ENCODE measurements around the gene SACS.

The SACS gene

GRCh38 chr13:23367907-23368306 lies 65.6 kb downstream of the SACS start:
- DNase-seq (ENCODE audit: low read depth in 2 of 2): no peak

DNA sequence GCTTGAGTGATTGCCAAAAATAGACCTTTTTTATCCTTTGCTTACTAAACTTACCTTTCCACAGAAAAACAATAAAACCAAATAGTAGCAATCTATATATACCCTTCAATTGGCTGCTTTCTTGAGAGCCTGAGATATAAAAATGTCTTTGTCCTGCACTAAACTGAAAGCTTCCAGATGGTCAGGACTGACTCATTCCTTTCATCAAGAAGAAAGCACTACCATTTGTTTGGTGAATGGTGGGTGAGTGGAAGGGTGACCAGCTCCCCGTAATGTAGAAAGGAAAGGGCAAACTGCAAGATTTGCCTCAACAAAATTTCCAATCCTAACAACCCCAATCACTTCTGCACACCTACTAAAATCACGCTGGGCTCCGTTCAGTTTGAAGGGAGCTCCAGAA lies 67.8 kb downstream of the SACS start:
- DNase-seq (ENCODE audit: low read depth in 2 of 2): no peak

DNA sequence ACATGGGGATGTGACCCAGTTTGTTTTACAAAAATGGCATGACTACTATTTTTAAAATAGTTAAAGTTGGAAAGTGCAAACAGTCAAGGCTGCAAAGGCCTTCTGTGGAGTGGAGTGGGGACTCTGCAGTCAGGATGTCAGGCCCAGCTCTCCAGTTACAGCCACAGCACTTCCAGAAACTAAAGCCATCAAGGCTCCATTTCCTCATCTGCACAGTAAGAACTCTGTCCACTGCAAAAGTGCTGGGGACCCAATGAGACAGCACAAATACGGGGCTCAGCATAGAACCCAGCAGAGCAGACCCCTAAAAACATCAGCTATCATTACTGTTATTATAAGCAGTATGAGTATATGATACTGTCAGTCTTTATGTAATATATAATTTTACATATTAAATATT lies 73.6 kb downstream of the SACS start:
- no peak for DNase-seq (ENCODE audit: low read depth in 2 of 2)

- DNase-seq (ENCODE audit: low read depth in 2 of 2): no peak
These were observed 76.2 kb downstream of the SACS start for GRCh38 chr13:23357349-23357748.

- DNase-seq (ENCODE audit: low read depth in 2 of 2): no peak
These were observed 77.1 kb downstream of the SACS start for GRCh38 chr13:23356368-23356767.

DNA sequence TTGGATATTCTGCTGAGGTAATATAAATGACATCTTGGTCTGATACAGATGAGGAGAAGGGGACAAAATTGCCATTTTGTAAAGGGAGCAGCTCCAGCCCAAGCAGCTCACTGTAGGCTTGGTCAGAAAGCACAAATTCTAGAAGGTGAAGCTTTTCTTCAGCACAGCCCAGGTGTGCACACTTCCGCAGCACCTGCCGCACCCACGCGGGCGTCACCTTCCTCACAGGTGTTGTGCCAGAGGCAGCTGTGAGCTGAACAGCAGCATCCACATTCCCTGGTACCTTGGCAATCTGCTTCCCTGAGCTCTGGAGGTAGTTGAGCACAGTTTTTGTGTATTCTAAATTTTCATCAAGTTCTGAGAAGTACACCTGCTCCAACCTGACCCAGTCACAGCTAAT lies 79.0 kb downstream of the SACS start:
- DNase-seq (ENCODE audit: low read depth in 2 of 2): no peak

DNA sequence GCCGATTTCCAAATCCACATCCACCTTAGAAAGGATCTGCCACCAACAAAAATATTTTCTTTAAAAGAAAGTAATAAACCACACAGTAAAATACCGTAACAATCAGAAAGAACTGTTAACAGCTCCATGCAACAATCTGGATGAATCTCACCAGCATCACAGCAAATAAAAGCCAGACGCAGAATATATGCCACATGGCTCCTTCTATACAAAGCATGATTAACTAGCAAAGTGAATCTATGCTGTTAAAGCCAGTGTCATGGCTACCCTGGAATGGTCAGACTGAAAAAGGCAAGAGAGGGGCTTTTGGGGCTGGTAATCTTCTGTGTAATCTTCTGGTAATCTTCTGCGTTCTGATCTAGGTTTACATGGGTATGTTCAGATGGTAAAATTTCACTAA lies 81.3 kb downstream of the SACS start:
- no peak for DNase-seq (ENCODE audit: low read depth in 2 of 2)

DNA sequence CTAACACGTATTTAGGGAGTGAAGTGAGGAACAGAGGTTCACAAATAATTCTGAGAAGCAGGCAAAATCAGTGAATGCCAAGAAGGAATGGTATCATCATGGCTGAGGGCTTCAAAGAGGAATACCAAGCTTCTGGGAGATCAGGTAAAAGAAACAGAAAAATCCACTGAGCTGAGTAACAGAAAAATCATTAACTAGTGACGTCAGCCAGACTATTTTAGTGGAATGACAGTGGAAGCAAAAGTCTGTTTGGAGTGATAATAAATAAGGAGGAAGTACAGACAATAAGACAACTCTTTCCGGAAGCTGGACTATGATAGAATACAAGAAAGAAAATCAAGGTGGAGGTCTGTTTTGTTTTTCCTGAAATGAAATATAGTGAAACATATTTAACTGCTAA lies 83.5 kb downstream of the SACS start:
- no peak for DNase-seq (ENCODE audit: low read depth in 2 of 2)

GRCh38 chr13:23349161-23349897 lies 84.2 kb downstream of the SACS start:
- DNase-seq (ENCODE audit: low read depth in 2 of 2): no peak

DNA sequence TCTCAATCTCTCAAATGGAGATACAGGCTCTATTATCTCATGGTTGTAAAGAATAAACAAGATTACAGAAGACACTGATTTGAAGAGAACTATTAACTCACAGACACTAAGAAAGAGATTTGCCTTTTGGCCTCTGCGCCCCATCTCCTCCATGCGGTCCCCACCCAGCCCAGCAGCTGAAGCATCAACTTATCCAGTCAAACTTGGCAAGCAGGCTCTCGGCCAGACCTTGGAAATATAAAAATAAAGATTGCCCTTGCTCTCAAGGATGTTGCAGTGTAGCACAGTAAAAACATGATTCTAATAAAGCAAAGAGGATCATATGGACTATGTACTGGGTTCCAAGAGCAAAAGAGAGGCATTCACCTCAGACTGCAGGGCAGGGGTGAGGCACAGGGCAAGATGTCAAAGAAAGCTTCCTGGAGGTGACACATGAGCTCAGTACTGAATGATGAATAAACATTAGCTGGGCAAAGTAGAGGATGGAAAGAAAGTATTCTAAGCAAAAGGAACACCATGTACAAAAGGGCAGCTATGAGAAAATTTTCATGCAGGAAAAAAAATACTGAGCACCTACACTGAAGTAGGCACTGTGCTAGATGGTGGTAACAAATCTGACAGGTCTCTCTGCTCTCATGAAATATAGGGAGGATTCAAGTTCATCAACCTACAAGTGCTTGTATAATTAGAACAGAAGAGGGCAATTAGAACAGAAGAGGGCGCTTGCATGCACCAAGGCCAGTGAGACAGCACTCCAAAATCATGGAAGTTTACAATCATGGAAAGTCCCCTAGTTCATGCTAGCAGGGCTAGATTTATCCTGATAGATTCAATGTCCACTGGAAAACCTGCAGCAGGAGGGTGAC lies 85.0 kb downstream of the SACS start:
- DNase-seq (ENCODE audit: low read depth in 2 of 2): no peak

GRCh38 chr13:23347601-23348000 lies 85.9 kb downstream of the SACS start:
- no peak for DNase-seq (ENCODE audit: low read depth in 2 of 2)

- no peak for DNase-seq (ENCODE audit: low read depth in 2 of 2)
These were observed 88.4 kb downstream of the SACS start for GRCh38 chr13:23344931-23345595.

GRCh38 chr13:23339225-23339624 lies 94.3 kb downstream of the SACS start:
- no peak for DNase-seq (ENCODE audit: low read depth in 2 of 2)

DNA sequence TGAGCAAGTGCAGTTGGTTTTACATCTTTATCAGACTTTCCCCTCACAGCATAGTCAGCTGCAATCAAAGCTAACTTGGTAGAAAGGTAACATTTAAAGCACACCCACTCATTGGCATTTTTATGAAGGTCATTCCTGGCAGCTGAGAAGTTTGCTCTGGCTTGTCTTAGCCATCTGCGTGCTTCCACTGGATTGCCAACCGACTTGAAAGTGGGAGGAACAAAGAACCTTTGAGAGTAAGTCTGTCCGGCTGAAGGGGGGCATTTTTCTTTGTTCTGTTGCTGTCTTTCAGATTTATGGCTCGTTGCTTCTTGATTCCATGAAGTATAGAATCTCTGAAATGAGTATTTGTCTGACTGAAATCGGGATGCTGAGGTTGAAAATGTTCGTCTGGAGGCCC lies 103.1 kb downstream of the SACS start:
- no peak for DNase-seq (ENCODE audit: low read depth in 2 of 2)

- DNase-seq (ENCODE audit: low read depth in 2 of 2): no peak
These were observed 108.3 kb downstream of the SACS start for GRCh38 chr13:23325191-23325590.

GRCh38 chr13:23323946-23324709 lies 109.4 kb downstream of the SACS start:
- no peak for DNase-seq (ENCODE audit: low read depth in 2 of 2)

DNA sequence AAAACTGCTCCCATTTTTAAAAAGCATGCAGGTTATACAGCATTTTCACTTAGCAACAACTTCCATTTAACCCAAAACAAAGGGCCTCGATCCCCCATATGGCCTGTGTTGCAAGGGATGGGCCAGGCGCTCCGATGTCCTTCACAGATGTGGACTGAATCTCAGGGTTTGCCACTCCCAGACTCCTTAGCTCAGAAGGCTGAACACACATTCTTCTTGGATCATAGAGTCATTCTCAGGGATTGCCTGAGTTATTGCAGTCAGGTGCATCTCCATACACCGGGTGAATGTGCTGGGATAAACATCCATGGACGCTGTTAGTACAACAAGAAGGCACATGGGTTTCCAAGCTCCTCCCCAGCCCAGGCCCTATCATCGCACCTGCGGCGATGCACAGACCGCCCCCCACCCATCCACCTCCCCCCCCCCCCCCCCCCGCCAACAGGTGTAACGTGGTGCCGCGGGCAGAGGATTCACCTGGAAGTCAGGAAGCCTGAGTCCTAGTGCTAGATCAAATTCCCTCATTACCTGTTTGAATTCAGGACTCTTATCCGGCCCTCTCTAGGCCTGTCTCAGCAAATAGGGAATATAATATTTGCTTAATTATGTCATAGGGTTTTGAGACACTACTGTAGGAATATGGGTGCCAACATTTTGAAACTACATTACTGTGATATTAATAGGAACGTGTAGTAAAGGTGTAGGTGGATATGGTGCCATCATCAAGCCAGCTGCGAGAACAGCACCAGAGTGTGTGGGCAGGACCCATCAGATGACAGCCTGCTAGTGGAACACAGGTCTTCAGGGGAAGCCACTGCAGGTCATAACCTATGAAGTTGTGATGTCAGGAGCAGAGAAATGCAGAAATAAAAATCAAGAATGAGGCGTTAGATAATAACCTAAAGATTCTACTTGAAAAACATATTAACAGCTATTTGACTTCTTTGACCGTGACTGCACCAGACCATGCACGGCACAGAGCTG lies 110.9 kb downstream of the SACS start:
- no peak for DNase-seq (ENCODE audit: low read depth in 2 of 2)

GRCh38 chr13:23321535-23322241 lies 111.8 kb downstream of the SACS start:
- no peak for DNase-seq (ENCODE audit: low read depth in 2 of 2)

DNA sequence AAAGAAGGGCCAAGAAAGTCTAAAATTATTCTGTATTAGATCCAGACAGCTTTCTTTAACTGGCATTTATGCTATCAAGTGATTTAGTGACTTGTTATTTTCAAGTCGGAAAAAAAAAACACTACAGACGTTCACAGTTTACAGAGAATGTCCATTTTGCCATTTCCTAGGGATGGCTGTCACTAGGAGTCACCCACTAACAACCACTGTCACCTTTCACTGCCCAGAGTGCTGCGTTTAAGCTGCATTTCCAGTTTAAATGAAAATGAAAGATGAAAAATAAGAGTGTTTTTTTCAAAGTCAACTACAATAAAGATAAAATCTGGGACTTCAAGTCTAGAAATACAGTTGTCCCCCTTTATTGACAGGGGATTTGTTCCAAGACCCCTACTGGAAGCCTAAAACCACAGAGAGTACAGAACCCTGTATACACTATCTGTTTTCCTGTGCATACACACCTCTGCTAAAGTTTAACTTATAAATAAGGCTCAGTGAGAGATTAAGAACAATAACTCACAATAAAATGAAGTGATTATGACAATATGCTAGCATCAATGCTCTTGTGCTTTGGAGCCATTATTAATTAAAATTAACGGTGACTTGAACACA lies 112.5 kb downstream of the SACS start:
- DNase-seq (ENCODE audit: low read depth in 2 of 2): no peak

DNA sequence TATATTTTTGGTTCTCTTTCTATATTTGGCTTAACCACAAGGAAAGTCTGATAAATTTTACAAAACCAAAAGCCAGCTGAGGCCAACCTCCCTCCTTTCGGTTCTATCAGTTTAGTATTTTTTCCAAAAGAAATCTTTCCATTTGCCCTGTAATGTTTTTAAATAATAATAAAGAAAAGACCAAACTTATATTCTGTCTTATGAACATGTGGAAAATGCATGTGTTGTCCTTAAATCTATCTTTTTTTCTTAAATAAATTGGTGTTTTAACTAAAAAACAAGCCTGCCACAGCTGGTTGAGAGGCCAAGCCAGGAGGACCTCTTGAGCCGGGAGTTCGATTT lies 113.6 kb downstream of the SACS start:
- DNase-seq (ENCODE audit: low read depth in 2 of 2): no peak
